Subcutaneous adipose tissue (tissue), 4 donors: Measurements from ENCODE around the gene PGA4. TPM values are rescaled to one million over a fixed set of nuclear protein-coding genes. Genes with fewer than 3 reads are reported as not detected.

Experiments used
- total RNA-seq, 4 donors: library from RNA; depleted of rRNA; stranded (reverse); fragments of >200 nt; gene quantifications; one replicate each; pipeline ENCODE4 v1.1.0, GENCODE V29; 2016
- TF ChIP-seq, protein P1 (sequence below): fragments of 450-650 bp; IDR thresholded peaks from one replicate; pipeline ENCODE4 v1.5.1; 2016; ENCODE audit warnings: low read depth, mild to moderate bottlenecking, control low read depth, antibody characterized with exemption, moderate library complexity

PGA4 gene
- total RNA-seq, 4 donors from 2014 or later, result 1.3 to 44.5 (median 24.4) TPM

GRCh38 chr11:61277186-61278000 lies 55.2 kb downstream of the PGA4 start:
- TF ChIP-seq, protein P1, sequence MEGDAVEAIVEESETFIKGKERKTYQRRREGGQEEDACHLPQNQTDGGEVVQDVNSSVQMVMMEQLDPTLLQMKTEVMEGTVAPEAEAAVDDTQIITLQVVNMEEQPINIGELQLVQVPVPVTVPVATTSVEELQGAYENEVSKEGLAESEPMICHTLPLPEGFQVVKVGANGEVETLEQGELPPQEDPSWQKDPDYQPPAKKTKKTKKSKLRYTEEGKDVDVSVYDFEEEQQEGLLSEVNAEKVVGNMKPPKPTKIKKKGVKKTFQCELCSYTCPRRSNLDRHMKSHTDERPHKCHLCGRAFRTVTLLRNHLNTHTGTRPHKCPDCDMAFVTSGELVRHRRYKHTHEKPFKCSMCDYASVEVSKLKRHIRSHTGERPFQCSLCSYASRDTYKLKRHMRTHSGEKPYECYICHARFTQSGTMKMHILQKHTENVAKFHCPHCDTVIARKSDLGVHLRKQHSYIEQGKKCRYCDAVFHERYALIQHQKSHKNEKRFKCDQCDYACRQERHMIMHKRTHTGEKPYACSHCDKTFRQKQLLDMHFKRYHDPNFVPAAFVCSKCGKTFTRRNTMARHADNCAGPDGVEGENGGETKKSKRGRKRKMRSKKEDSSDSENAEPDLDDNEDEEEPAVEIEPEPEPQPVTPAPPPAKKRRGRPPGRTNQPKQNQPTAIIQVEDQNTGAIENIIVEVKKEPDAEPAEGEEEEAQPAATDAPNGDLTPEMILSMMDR, result no peak

GRCh38 chr11:61278001-61278470 lies 55.9 kb downstream of the PGA4 start:
- TF ChIP-seq, protein P1, result no peak

DNA sequence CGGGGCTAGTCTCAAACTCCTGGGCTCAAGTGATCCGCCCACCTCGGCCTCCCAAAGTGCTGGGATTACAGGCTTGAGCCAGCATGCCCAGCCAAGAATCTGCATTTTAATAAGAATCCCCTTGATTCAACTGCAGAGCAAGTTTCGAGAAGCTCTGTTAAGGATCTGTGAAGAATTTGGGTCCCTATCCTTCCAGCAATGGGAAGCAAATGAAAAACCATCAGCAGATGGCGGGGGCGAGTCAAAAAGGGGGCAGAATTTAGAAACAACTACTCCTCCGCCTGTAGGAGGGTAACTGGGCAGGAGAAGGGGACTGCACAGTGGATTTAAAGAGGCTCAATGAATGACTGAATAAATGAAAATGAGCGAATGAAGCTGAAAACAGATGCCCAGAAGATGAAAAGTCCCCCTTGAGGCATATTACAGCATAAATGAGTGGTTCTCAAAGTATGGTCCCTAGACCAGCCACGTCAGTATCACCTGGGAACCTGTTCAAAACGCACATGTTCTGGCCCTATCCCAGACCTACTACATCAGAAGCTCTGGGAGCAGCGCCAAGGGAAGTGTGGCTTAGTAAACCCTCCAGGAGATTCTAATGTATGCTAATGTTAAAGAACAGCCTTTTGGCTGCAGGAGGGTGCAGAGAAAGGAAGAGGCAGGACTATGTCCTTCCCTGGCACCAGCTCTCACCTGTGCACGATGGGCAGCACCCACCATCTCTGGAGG lies 58.0 kb downstream of the PGA4 start:
- TF ChIP-seq, protein P1, result no peak

DNA sequence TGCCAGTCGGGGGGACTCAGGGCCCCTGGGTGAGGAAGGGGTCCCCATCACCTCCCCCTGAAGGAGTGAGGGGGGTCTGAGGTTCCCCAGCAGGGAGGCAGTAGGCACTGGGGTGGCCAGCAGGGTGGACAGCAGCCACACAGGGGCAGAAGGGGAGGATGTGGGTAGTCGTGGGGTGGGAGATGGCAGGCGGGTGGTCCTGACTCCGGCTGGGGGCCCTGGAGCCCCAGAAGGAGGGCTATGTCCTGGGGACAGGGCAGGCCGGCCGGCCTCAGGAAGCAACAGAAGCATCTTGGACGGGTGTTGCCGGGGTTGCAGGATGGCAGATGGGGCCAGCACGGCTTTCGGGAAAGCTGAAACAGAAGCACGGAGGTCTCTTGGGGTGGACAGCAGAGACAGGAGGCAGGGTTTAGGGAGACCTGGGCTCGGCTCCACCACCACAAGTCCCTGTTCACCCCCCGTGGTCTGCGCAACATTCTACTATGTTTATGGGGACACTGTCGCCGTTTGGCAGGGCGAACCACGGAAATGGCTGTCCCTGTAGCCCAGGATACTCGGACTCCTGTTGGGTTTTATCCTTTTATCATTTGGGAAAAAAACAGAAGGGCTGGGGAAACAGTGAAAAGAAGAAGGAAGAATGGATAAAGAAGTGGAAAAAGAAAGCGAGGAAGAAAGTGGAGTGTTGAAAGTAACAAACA lies 58.9 kb downstream of the PGA4 start:
- TF ChIP-seq, protein P1, result no peak

Other genes starting within 250 kb of the PGA4 start
- 1 to 10 TPM in 3 of 4 donors, not detected in 1; 1.2 to 2.0 (median 1.3) TPM for gene CD5, start 119.9 kb upstream of the PGA4 start, total RNA-seq
- 10 to 100 TPM in 1 of 4 donors, 1 to 10 TPM in 3; 6.7 to 10.9 (median 8.8) TPM for gene VPS37C, start 60.9 kb upstream of the PGA4 start, total RNA-seq
- 10 to 100 TPM in 2 of 4 donors, 1 to 10 TPM in 1, not detected in 1; 4.4 to 46.1 (median 45.4) TPM for gene PGA3, start 18.8 kb upstream of the PGA4 start, total RNA-seq
- 10 to 100 TPM in 1 of 4 donors, 1 to 10 TPM in 2, under 1 TPM in 1; 0.51 to 11.7 (median 2.4) TPM for gene PGA5, start 18.8 kb downstream of the PGA4 start, total RNA-seq
- gene VWCE, start 73.0 kb downstream of the PGA4 start, total RNA-seq, result 1 to 10 TPM; 1.0 to 3.9 (median 2.2) TPM
- gene DDB1, start 110.8 kb downstream of the PGA4 start, total RNA-seq, result 100 to 1,000 TPM; 105 to 144 (median 127) TPM
- 10 to 100 TPM in 3 of 4 donors, 1 to 10 TPM in 1; 9.3 to 24.1 (median 15.5) TPM for gene TKFC, start 110.9 kb downstream of the PGA4 start, total RNA-seq
- gene CYB561A3, start 139.5 kb downstream of the PGA4 start, total RNA-seq, result 10 to 100 TPM; 22.0 to 43.0 (median 34.2) TPM
- gene TMEM138, start 140.0 kb downstream of the PGA4 start, total RNA-seq, result 10 to 100 TPM; 18.5 to 55.8 (median 22.3) TPM
- 10 to 100 TPM in 3 of 4 donors, 1 to 10 TPM in 1; 6.8 to 14.4 (median 13.4) TPM for gene TMEM216, start 170.2 kb downstream of the PGA4 start, total RNA-seq
- 10 to 100 TPM; 33.0 to 49.5 (median 40.5) TPM for gene CPSF7, start 207.6 kb downstream of the PGA4 start, total RNA-seq
- 10 to 100 TPM; 30.0 to 46.2 (median 33.9) TPM for gene SDHAF2, start 207.8 kb downstream of the PGA4 start, total RNA-seq